NCI-H446 (cell line): ENCODE results near the gene PPFIA4.
"Not testable (repeated sequence)": the region's sequence is repeated elsewhere in the genome, so short reads cannot be mapped to it uniquely, and the experiment has no call there.

Source experiments
- DNase-seq, 2 experiments: peaks; one replicate each; lab custom pipeline; 2025; lab: John Stamatoyannopoulos, UW

The PPFIA4 gene

GRCh38 chr1:203026031-203026665 is at the start of gene PPFIA4:
PPFIA4 (plus strand) TSS chr1:203026491; CDS start chr1:203039009, 12,518 bp downstream.
- DNase-seq, result peak; percentile 69 to 96

DNA sequence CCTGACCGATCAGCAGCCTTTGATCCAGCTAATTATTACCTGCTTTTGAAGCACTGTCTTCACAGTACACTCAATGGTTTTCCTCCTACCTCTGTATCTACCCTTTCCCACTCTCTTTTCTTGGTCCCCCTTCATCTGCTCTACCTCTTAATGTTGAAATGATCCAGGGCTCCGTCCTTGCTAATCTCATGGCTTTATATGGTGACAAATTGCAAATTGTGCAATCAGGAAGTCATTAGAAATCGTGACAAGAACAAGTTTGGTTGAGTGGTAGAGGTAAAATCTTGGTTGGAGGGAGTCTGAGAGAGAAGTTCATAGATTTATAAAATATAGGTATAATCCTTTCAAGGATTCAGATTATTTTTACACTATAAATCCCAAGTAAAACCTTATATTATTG is 49.7 kb upstream of the PPFIA4 start:
- no peak for DNase-seq

DNA sequence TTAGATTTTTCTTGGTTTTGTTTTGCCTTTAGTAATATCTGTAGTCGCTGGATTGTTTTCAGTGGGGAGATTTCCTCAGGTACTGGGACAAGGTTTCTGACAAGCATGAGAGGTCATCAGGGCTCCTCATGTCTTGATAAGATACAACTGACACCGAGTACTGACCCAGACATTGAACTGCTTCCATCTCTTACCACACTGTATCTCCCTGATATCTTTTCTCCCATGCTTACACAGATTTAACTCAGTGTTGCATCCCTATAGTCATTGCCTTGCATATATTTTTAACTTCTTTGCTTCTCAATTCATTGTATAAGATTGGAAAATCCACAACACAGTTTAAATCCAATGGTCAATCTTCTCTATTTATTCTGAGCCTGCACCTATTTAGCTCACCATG is 46.8 kb upstream of the PPFIA4 start:
- DNase-seq, result no peak

GRCh38 chr1:202981939-202982338 is 44.4 kb upstream of the PPFIA4 start:
- no peak for DNase-seq

DNA sequence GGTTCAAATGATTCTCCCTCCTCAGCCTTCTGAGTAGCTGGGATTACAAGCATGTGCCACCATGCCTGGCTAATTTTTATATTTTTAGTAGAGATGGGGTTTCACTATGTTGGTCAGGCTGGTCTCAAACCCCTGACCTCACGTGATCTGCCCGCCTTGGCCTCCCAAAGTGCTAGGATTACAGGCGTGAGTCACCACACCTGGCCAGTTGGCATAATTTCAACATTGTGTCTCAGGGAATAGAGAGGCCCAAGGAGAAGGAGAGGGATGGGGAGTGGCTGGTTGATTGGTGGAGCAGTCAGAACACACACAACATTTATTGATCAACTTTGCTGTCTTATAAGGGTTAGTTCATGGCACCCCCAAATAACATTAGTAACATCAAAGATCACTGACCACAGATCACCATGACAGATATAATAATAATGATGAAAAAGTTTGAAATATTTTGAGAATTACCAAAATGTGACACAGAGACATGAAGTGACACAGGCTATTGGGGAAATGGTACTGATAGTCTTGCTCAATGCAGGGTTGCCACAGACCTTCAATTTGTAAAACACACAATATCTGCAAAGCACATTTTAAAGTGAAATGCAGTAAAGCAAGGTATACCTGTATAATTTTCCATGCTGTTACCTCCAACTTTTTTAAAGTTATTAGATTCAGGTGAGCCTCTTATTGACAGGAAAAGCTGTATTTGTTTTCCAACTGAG is 43.4 kb upstream of the PPFIA4 start:
- no peak for DNase-seq

DNA sequence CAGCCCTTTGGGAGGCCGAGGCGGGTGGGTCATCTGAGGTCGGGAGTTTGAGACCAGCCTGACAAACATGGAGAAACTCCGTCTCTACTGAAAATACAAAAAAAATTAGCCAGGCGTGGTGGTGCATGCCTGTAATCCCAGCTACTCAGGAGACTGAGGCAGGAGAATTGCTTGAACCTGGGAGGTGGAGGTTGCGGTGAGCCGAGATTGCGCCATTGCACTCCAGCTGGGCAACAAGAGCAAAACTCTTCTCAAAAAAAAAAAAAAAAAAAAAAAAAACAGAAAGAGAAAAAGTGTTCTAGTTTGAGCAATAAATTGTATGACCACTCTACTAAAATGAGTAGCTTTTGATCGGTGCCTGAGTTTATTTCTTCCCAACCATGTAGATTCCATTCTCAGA is 40.2 kb upstream of the PPFIA4 start:
- DNase-seq, result not testable (repeated sequence)

DNA sequence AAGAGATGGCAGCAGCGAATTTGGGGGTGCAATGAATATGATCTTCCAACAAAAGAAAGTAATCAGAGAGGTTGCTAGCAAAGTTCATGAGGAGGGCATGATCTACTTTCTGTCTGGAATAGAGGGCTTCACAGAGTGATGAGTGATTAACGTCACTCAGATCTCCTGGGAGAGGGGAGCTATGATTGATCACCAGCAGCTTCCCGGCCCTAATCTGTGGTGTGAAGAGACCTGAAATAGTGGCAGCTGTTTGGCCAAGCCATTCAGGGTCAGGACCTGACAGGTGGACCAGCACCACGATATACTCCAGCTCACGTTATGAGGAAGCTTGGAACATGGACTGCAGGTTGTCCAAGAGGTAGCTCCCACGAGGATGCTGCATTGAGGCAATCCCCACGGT is 39.0 kb upstream of the PPFIA4 start:
- no peak for DNase-seq

GRCh38 chr1:202987922-202988583 is 38.2 kb upstream of the PPFIA4 start:
- no peak for DNase-seq

DNA sequence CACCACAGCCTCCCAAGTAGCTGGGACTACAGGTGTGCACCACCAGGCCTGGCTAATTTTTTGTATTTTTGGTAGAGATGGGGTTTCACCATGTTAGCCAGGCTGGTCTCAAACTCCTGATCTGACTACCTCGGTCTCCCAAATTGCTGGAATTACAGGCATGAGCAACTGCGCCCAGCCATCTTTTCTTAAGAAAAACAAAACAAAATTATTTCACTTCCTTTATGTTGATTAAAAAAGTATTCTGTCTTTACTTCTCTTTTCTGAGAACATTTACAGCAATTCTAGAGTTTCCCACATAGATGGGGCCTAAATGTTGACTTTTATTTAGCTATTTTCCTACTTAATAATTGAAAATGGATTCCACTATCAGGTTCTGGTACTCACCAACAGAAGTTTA is 36.4 kb upstream of the PPFIA4 start:
- no peak for DNase-seq

DNA sequence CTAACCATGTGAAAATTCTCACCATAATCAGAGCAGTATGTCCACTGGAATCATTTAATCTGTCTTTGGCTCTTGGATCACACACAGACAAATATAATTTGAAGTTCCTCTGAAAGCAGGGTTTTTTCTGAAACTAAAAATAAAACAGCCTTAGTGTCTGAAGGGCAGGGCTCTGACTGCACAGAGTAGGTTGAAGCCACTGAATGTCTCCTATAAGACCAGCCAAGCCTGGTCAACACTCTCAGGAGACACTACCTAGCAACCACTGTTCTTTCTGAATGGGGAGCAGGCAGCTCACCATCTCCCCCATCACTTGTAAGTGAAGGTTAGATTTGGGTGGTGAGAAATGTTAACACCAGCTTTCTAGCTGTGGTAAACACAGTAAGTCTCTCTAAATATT is 35.2 kb upstream of the PPFIA4 start:
- DNase-seq, result no peak

GRCh38 chr1:202994756-202995155 is 31.5 kb upstream of the PPFIA4 start:
- no peak for DNase-seq

DNA sequence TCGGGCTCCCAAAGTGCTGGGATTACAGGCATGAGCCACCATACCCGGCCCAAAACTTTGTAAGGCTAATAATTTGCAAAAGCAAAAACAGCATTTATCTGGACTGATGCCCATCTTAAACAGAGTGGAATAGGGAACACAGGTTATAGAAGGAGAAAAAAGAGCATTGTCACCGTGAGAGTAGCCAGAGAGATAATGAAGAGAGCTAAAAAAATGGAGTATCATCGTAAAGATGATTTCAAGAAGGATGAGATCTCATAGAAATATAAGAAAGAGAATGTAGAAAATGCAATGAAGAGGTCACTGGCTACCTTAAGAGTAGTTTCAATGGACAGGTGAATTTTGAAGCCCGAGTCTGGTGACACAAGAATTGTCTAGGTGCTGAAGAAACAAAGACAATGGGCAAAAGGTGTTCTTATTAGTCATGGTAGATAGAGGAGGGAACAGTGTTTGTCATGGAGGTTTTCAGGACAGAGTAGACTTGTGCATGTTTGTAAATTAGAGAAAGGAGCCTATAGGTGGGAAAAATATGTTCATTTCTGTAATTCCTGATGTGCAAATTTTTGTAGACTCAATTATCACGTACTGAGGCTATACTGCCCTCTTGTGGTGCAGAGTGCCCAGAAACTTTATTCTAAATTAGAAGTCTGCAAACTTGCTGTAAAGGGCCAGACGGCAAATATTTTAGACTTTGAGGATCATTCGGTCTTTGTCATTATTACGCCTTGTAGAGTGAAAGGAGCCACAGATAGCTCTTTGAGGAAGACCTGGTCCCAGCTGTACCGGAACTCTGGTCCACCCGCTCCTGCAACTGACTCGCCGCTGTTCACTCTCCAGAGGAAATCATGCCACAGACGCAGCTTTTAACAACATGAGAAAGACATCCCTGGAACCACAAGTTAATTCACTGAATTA is 27.2 kb upstream of the PPFIA4 start:
- peak; percentile 51 to 61 for DNase-seq

DNA sequence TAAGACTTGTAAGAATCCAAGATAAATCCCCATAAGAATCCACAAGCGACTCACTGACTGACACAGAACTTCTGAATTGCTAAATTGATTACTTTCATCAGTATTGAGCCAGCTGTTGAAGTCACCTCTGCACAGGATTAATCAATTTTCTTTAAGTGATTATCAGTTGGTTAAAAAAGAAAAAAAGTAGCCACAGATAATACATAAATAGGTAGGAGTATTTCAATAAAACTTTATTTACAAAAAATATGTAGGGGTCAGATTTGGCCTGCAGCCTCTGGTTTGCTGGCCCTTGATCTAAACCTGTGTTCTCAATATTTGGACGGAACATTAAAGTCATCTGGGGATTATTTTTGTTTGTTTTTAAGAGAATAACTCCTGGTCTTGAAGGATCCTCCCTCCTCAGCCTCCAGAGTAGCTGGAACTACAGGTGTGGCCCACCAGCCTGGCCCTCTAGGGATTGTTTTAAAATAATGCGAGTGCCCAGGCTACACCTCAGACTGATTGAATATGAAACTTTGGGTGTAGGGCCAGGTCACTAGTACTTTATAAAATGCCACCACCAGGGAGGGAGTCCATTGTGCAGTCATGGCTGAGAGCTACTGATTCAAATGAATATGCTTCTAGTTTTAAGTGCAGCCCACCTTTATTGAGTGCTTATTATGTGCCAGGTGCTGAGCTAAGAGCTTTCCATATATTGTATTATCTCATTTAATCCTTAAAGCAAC is 25.9 kb upstream of the PPFIA4 start:
- DNase-seq, result no peak

DNA sequence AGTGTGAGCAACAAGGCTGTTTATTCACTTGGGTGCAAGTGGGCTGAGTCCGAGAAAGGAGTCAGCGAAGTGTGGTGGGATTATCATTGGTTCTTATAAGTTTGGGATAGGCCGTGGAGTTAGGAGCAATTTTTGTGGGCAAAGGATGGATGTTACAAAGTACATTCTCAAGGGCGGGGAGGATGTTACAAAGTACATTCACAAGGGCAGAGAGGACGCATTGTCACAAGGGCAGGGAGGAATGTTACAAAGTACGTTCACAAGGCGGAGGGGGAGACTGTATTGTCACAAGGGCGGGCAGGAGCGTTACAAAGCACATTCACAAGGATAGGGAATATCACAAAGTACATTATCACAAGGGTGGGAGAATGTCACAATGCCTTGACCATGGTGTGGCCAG is 24.3 kb upstream of the PPFIA4 start:
- no peak for DNase-seq

- DNase-seq, result no peak
Observed at GRCh38 chr1:203002951-203003350, 23.3 kb upstream of the PPFIA4 start.

- DNase-seq, result not testable (repeated sequence)
Observed at GRCh38 chr1:203005395-203006142, 20.7 kb upstream of the PPFIA4 start.

DNA sequence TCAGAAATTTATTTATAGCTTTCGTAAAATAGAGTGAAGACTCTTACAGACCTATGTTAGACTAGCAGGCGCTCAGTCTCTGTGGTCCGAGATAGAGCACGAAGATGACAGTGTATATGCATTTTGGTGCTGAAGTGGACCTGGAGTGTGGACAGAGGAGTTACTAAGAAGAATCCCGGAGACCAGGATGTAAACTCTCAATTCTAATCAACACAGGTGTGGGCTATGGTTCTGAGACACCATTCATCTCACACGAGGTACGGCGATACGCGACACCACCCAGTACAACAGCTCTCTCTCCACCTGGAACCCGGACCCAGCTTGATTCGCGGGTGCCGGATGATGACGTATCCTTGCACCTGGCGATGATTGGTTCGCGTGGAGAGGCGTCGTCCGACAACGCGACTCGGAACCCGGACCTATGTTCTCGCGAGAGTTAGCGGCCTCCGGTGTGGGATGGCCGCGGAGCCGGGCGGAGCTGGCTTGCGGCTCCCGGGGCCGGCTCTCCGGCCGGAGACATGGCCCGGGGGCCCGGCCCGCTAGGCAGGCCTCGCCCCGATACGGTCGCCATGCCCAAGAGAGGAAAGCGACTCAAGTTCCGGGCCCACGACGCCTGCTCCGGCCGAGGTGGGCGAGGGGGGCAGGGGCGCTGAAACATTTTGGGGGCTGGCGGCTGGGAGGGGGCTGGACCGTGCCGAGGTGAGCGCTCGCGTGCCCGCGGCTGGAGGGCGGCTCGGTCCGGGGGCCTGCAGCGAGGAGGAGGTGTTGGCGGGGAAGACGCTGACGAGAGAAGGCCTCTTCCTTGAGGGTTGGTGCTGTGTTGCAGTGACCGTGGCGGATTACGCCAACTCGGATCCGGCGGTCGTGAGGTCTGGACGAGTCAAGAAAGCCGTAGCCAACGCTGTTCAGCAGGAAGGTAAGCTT is 19.1 kb upstream of the PPFIA4 start, which contains the start of gene TMEM183A:
Gene TMEM183A, plus strand, starts transcription at position 427 of the 924 bp plus-strand sequence. Its CDS starts 92 bp downstream, at position 519.
- peak; percentile 96 to 99 for DNase-seq

GRCh38 chr1:203009185-203009584 is 17.1 kb upstream of the PPFIA4 start:
- DNase-seq, result no peak

DNA sequence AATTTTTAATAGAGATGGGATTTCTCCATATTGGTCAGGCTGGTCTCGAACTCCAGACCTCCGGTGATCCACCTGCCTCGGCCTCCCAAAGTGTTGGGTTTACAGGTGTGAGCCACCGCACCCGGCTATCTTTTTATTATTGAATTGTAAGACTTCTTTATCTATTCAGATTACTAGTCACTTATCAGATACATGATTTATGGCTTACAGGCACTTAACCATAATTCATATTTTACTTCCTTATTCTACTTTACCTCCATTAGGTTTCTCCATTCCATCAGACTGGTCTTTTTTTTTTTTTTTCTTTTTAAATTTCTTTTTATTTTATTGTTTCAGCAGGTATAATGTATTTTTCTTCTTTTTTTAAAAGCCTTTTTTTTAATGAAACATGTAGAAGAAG is 14.7 kb upstream of the PPFIA4 start:
- DNase-seq, result no peak
